RWPE2 (cell line): ENCODE data around the gene XRCC6.
"Not testable (repeated sequence)": the region's sequence is repeated elsewhere in the genome, so short reads cannot be mapped to it uniquely, and the experiment has no call there.

Source experiments
- ATAC-seq: fragments of 200-7000 bp; cut with Tn5 transposase; 3 replicates; pipeline ENCODE4 v1.9.1; 2021; ENCODE audit warnings: low read depth
- DNase-seq: peaks from one replicate; pipeline ENCODE4 v3.0.0-alpha.2; 2020; ENCODE audit warnings: low spot score
- H3K27ac ChIP-seq: fragments of 450-650 bp; 2 replicates; pipeline ENCODE4 v1.5.1; 2017; ENCODE audit warnings: mild to moderate bottlenecking; ENCODE audit not compliant: poor library complexity, severe bottlenecking
- H3K27me3 ChIP-seq: fragments of 250-450 bp; sonication (Bioruptor Pico); 2 replicates; pipeline ENCODE4 v1.5.1; 2021; ENCODE audit warnings: mild to moderate bottlenecking, moderate library complexity; ENCODE audit not compliant: insufficient read depth, poor library complexity, severe bottlenecking
- H3K36me3 ChIP-seq: fragments of 250-450 bp; sonication (Bioruptor Pico); 2 replicates; pipeline ENCODE4 v1.5.1; 2020; ENCODE audit warnings: low read depth, mild to moderate bottlenecking, moderate library complexity
- H3K4me1 ChIP-seq: fragments of 250-450 bp; sonication (Bioruptor Pico); 2 replicates; pipeline ENCODE4 v1.5.1; 2021; ENCODE audit warnings: mild to moderate bottlenecking, moderate library complexity; ENCODE audit not compliant: insufficient read depth, poor library complexity, severe bottlenecking
- H3K4me3 ChIP-seq: fragments of 250-450 bp; sonication (Bioruptor Pico); 2 replicates; pipeline ENCODE4 v1.5.1; 2021; ENCODE audit warnings: mild to moderate bottlenecking, moderate library complexity; ENCODE audit not compliant: severe bottlenecking
- H3K9me3 ChIP-seq: fragments of 250-450 bp; sonication (Bioruptor Pico); 2 replicates; pipeline ENCODE4 v1.5.1; 2021; ENCODE audit warnings: mild to moderate bottlenecking, moderate library complexity; ENCODE audit not compliant: severe bottlenecking
- CTCF ChIP-seq: fragments of 450-650 bp; IDR thresholded peaks from one replicate; pipeline ENCODE4 v1.5.1; 2017; ENCODE audit warnings: mild to moderate bottlenecking, moderate library complexity; ENCODE audit not compliant: poor library complexity, severe bottlenecking

The XRCC6 gene

GRCh38 chr22:41621911-41622179 is 750 bp downstream of the XRCC6 start:
- no peaks in the 10 kb centered on the region for H3K27me3 ChIP-seq
- DNase-seq (no peak), ATAC-seq (no peak)
- TF ChIP-seq CTCF = no peak
- H3K9me3 ChIP-seq = no peaks in the 10 kb centered on the region
- peaks cover 13% of the 10 kb centered on the region for H3K4me1 ChIP-seq
- H3K27ac ChIP-seq = peak overlapping the region; percentile 80
- H3K36me3 ChIP-seq = peaks cover 49% of the 10 kb centered on the region
- peak overlapping the region; percentile 59 for H3K4me3 ChIP-seq

GRCh38 chr22:41625577-41625976 is 4.5 kb downstream of the XRCC6 start:
- no peak for ATAC-seq

GRCh38 chr22:41631115-41631514 is 10.0 kb downstream of the XRCC6 start:
- not testable (repeated sequence) for H3K27me3 ChIP-seq, DNase-seq, H3K27ac ChIP-seq, H3K4me1 ChIP-seq, ATAC-seq, H3K4me3 ChIP-seq, H3K9me3 ChIP-seq
- H3K36me3 ChIP-seq = peaks cover 84% of the 10 kb centered on the region

More at GRCh38 chr22:41625577-41625976, 4.5 kb downstream of the XRCC6 start:
- H3K27ac ChIP-seq = no peak overlapping the region
- H3K27me3 ChIP-seq = no peaks in the 10 kb centered on the region
- H3K4me1 ChIP-seq = peaks cover 3% of the 10 kb centered on the region
- H3K4me3 ChIP-seq = no peak overlapping the region
- no peak for TF ChIP-seq CTCF
- H3K36me3 ChIP-seq = peaks cover 81% of the 10 kb centered on the region
- H3K9me3 ChIP-seq = no peaks in the 10 kb centered on the region
- DNase-seq = no peak

GRCh38 chr22:41631615-41632014 is 10.5 kb downstream of the XRCC6 start:
- H3K27me3 ChIP-seq, DNase-seq, H3K27ac ChIP-seq, H3K9me3 ChIP-seq, ATAC-seq, H3K4me3 ChIP-seq, H3K4me1 ChIP-seq: not testable (repeated sequence)
- H3K36me3 ChIP-seq = peaks cover 84% of the 10 kb centered on the region

GRCh38 chr22:41634610-41635009 is 13.5 kb downstream of the XRCC6 start:
- peaks cover 81% of the 10 kb centered on the region for H3K36me3 ChIP-seq
- not testable (repeated sequence) for H3K4me3 ChIP-seq, DNase-seq, H3K27ac ChIP-seq, H3K9me3 ChIP-seq, ATAC-seq, H3K4me1 ChIP-seq, H3K27me3 ChIP-seq

GRCh38 chr22:41636467-41636866 is 15.4 kb downstream of the XRCC6 start:
- TF ChIP-seq CTCF = no peak
- H3K27ac ChIP-seq = no peak overlapping the region
- H3K36me3 ChIP-seq = peaks cover 91% of the 10 kb centered on the region
- DNase-seq = no peak
- H3K27me3 ChIP-seq = no peaks in the 10 kb centered on the region
- no peak overlapping the region for H3K4me3 ChIP-seq
- H3K9me3 ChIP-seq = no peaks in the 10 kb centered on the region
- H3K4me1 ChIP-seq = peaks cover 7% of the 10 kb centered on the region
- ATAC-seq = peak; percentile 60; the same call in 1 of the 3 replicates

GRCh38 chr22:41637623-41638022 is 16.5 kb downstream of the XRCC6 start:
- ATAC-seq, H3K27me3 ChIP-seq, H3K4me1 ChIP-seq, H3K4me3 ChIP-seq, DNase-seq, H3K9me3 ChIP-seq, H3K27ac ChIP-seq: not testable (repeated sequence)
- peaks cover 94% of the 10 kb centered on the region for H3K36me3 ChIP-seq
